H9 (cell line): ENCODE measurements around the gene HBS1L. TPM values are rescaled to one million over a fixed set of nuclear protein-coding genes. Genes with fewer than 3 reads are reported as not detected.

Experiments
- DNase-seq: peaks from one replicate; pipeline ENCODE4 v3.0.0-alpha.2; 2017
- H2AFZ ChIP-seq: one replicate; pipeline ENCODE4 v1.6.1; 2013; ENCODE audit warnings: mild to moderate bottlenecking, low read length, control low read depth, moderate library complexity
- H2AK5ac ChIP-seq: 2 replicates; pipeline ENCODE4 v1.6.1; 2013; ENCODE audit warnings: low read length, control low read depth, mixed read lengths; ENCODE audit not compliant: insufficient read length
- H2BK120ac ChIP-seq: one replicate; pipeline ENCODE4 v1.6.1; 2013; ENCODE audit warnings: low read depth, mild to moderate bottlenecking, low read length, control low read depth, inconsistent platforms; ENCODE audit not compliant: poor library complexity, severe bottlenecking
- H2BK12ac ChIP-seq: 2 replicates; pipeline ENCODE4 v1.6.1; 2013; ENCODE audit warnings: low read length, control low read depth, mixed read lengths, low read depth; ENCODE audit not compliant: insufficient read length
- H2BK15ac ChIP-seq: 2 replicates; pipeline ENCODE4 v1.6.1; 2013; ENCODE audit warnings: low read depth, low read length, control low read depth
- H2BK20ac ChIP-seq: one replicate; pipeline ENCODE4 v1.6.1; 2013; ENCODE audit warnings: low read depth, mild to moderate bottlenecking, low read length, control low read depth, inconsistent platforms; ENCODE audit not compliant: poor library complexity, severe bottlenecking
- H2BK5ac ChIP-seq: 2 replicates; pipeline ENCODE4 v1.6.1; 2013; ENCODE audit warnings: low read length, control low read depth, mixed read lengths; ENCODE audit not compliant: insufficient read length
- H3K14ac ChIP-seq: 2 replicates; pipeline ENCODE4 v1.6.1; 2013; ENCODE audit warnings: low read length, control low read depth; ENCODE audit not compliant: insufficient read depth
- H3K18ac ChIP-seq: 2 replicates; pipeline ENCODE4 v1.6.1; 2013; ENCODE audit warnings: low read depth, mild to moderate bottlenecking, mixed read lengths, low read length, control low read depth; ENCODE audit not compliant: insufficient read length
- H3K23ac ChIP-seq: 2 replicates; pipeline ENCODE4 v1.6.1; 2013; ENCODE audit warnings: low read length, control low read depth, mixed read lengths, low read depth; ENCODE audit not compliant: insufficient read length
- H3K23me2 ChIP-seq: 2 replicates; pipeline ENCODE4 v1.6.1; 2013; ENCODE audit warnings: low read depth, mild to moderate bottlenecking, mixed read lengths, low read length, control low read depth; ENCODE audit not compliant: insufficient read length, poor library complexity, severe bottlenecking
- H3K27ac ChIP-seq: 2 replicates; pipeline ENCODE4 v1.5.1; 2013; ENCODE audit warnings: low read length, control low read depth, mixed read lengths, low read depth; ENCODE audit not compliant: insufficient read length
- H3K27me3 ChIP-seq: 2 replicates; pipeline ENCODE4 v1.6.1; 2013; ENCODE audit warnings: low read length, control low read depth, inconsistent platforms; ENCODE audit not compliant: insufficient read depth
- H3K4ac ChIP-seq: 2 replicates; pipeline ENCODE4 v1.6.1; 2013; ENCODE audit warnings: low read depth, mild to moderate bottlenecking, control low read depth, inconsistent platforms, low read length, moderate library complexity
- H3K4me1 ChIP-seq: 2 replicates; pipeline ENCODE4 v1.6.1; 2013; ENCODE audit warnings: low read length, control low read depth, inconsistent platforms; ENCODE audit not compliant: insufficient read depth
- H3K4me2 ChIP-seq: 2 replicates; pipeline ENCODE4 v1.6.1; 2013; ENCODE audit warnings: low read length, control low read depth, mixed read lengths; ENCODE audit not compliant: insufficient read length, insufficient read depth
- H3K56ac ChIP-seq: 2 replicates; pipeline ENCODE4 v1.6.1; 2013; ENCODE audit warnings: low read depth, mild to moderate bottlenecking, mixed read lengths, low read length, control low read depth; ENCODE audit not compliant: insufficient read length
- H3K79me1 ChIP-seq: 2 replicates; pipeline ENCODE4 v1.6.1; 2013; ENCODE audit warnings: low read depth, mild to moderate bottlenecking, moderate library complexity, low read length, control low read depth, inconsistent platforms; ENCODE audit not compliant: insufficient read depth, poor library complexity, severe bottlenecking
- H3K79me2 ChIP-seq: 2 replicates; pipeline ENCODE4 v1.6.1; 2013; ENCODE audit warnings: low read length, control low read depth, inconsistent platforms; ENCODE audit not compliant: insufficient read depth
- H3K9ac ChIP-seq: 2 replicates; pipeline ENCODE4 v1.6.1; 2013; ENCODE audit warnings: low read length, control low read depth, mixed read lengths; ENCODE audit not compliant: insufficient read length; ENCODE audit errors: extremely low read depth
- H3K9me3 ChIP-seq: one replicate; pipeline ENCODE4 v1.6.1; 2013; ENCODE audit warnings: low read depth, low read length, inconsistent platforms; ENCODE audit not compliant: control insufficient read depth
- H3T11ph ChIP-seq: one replicate; pipeline ENCODE4 v1.6.1; 2013; ENCODE audit warnings: mild to moderate bottlenecking, low read length, control low read depth, inconsistent platforms
- H4K20me1 ChIP-seq: one replicate; pipeline ENCODE4 v1.6.1; 2013; ENCODE audit not compliant: control insufficient read depth, insufficient read length, insufficient read depth
- H4K5ac ChIP-seq: 2 replicates; pipeline ENCODE4 v1.6.1; 2013; ENCODE audit warnings: low read depth, mild to moderate bottlenecking, mixed read lengths, low read length, control low read depth; ENCODE audit not compliant: insufficient read length
- H4K8ac ChIP-seq: replicated peaks from 2 replicates; pipeline ENCODE4 v1.6.1; 2013; ENCODE audit warnings: low read length, control low read depth, mixed read lengths, low read depth; ENCODE audit not compliant: insufficient read length
- H4K91ac ChIP-seq: 2 replicates; pipeline ENCODE4 v1.6.1; 2013; ENCODE audit warnings: low read depth, mild to moderate bottlenecking, moderate library complexity, mixed read lengths, low read length, control low read depth; ENCODE audit not compliant: insufficient read length
- H3K27ac Mint-ChIP-seq, 3 experiments: 2 replicates in 2 of 3; 3 replicates in 1 of 3; pipeline ENCODE4 v1.8.0; 2020 to 2021; ENCODE audit warnings: mixed read lengths in 3 of 3, mild to moderate bottlenecking in 1 of 3, moderate library complexity in 1 of 3
- H3K27me3 Mint-ChIP-seq: 2 replicates; pipeline ENCODE4 v1.8.0; 2021; ENCODE audit warnings: low read depth, mild to moderate bottlenecking, moderate library complexity, mixed read lengths
- H3K36me3 Mint-ChIP-seq, 3 experiments: 2 replicates in 2 of 3; 3 replicates in 1 of 3; pipeline ENCODE4 v1.8.0; 2020 to 2021; ENCODE audit warnings: low read depth in 3 of 3, mixed read lengths in 3 of 3; ENCODE audit not compliant: insufficient read depth in 1 of 3
- H3K4me1 Mint-ChIP-seq, 2 experiments: 2 replicates each; pipeline ENCODE4 v1.8.0; 2020; ENCODE audit warnings: mixed read lengths in 2 of 2
- H3K4me3 Mint-ChIP-seq, 2 experiments: 2 replicates in 1 of 2; 3 replicates in 1 of 2; pipeline ENCODE4 v1.8.0; 2020 to 2021; ENCODE audit warnings: mild to moderate bottlenecking in 2 of 2, mixed read lengths in 2 of 2, moderate library complexity in 1 of 2
- H3K9me3 Mint-ChIP-seq, 2 experiments: 2 replicates in 1 of 2; 3 replicates in 1 of 2; pipeline ENCODE4 v1.8.0; 2020; ENCODE audit warnings: mild to moderate bottlenecking in 2 of 2, mixed read lengths in 2 of 2, moderate library complexity in 1 of 2
- WGBS: extraction: QIAGEN DNeasy Blood & Tissue Kit; methylation state at CpG from one replicate; pipeline ENCODE4 v1.1.7; 2013; ENCODE audit warnings: missing lambda C conversion rate, low lambda C conversion rate, mixed read lengths; ENCODE audit not compliant: insufficient read length; ENCODE audit errors: extremely low coverage; 5-methylcytosine and 5-hydroxymethylcytosine counted together
- total RNA-seq: library from RNA; stranded (reverse); gene quantifications from 2 replicates; pipeline ENCODE4 v1.2.1, GENCODE V29; 2021
- TF ChIP-seq, protein P1 (sequence below): fragments of 200-600 bp; sonication (generic); conservative IDR thresholded peaks from 3 replicates; pipeline ENCODE4 v1.8.0; 2021; ENCODE audit warnings: antibody characterized with exemption, mild to moderate bottlenecking

The HBS1L gene
- total RNA-seq, 1 experiment from 2014 or later, result 110 TPM

- no peak overlapping the region for H4K91ac ChIP-seq
- H3K4ac ChIP-seq, result no peak overlapping the region
- no peak overlapping the region for H3K18ac ChIP-seq
- H3K27ac ChIP-seq, result no peak overlapping the region
- no peak overlapping the region for H3K14ac ChIP-seq
- H3K79me1 ChIP-seq, result no peaks in the 10 kb centered on the region
- no peak overlapping the region for H3T11ph ChIP-seq
- H2BK20ac ChIP-seq, result no peak overlapping the region
- Mint-ChIP-seq H3K4me3 (no peak overlapping the region), H3K27me3 (peaks cover 1% of the 10 kb centered on the region; the same call in 1 of the 2 replicates), H3K36me3 (no peaks in the 10 kb centered on the region), H3K27ac (no peak overlapping the region), H3K4me1 (peaks cover under 1 to 3% of the 10 kb centered on the region in 2 experiments), H3K9me3 (no peaks in the 10 kb centered on the region)
- H2BK5ac ChIP-seq, result no peak overlapping the region
- no peaks in the 10 kb centered on the region for H3K27me3 ChIP-seq
- H4K20me1 ChIP-seq, result no peaks in the 10 kb centered on the region
- H3K4me2 ChIP-seq, result no peak overlapping the region
- no peak overlapping the region for H2BK120ac ChIP-seq
- TF ChIP-seq, protein P1, sequence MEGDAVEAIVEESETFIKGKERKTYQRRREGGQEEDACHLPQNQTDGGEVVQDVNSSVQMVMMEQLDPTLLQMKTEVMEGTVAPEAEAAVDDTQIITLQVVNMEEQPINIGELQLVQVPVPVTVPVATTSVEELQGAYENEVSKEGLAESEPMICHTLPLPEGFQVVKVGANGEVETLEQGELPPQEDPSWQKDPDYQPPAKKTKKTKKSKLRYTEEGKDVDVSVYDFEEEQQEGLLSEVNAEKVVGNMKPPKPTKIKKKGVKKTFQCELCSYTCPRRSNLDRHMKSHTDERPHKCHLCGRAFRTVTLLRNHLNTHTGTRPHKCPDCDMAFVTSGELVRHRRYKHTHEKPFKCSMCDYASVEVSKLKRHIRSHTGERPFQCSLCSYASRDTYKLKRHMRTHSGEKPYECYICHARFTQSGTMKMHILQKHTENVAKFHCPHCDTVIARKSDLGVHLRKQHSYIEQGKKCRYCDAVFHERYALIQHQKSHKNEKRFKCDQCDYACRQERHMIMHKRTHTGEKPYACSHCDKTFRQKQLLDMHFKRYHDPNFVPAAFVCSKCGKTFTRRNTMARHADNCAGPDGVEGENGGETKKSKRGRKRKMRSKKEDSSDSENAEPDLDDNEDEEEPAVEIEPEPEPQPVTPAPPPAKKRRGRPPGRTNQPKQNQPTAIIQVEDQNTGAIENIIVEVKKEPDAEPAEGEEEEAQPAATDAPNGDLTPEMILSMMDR, result no peak
- H2BK12ac ChIP-seq, result no peak overlapping the region
- DNase-seq, result no peak
- H3K23ac ChIP-seq, result no peak overlapping the region
- H3K79me2 ChIP-seq, result no peaks in the 10 kb centered on the region
- no peak overlapping the region for H2BK15ac ChIP-seq
- H2AK5ac ChIP-seq, result no peak overlapping the region
- no peaks in the 10 kb centered on the region for H3K4me1 ChIP-seq
- no peak overlapping the region for H3K56ac ChIP-seq
- no peak overlapping the region for H4K5ac ChIP-seq
- no peaks in the 10 kb centered on the region for H3K23me2 ChIP-seq
- H3K9ac ChIP-seq, result no peak overlapping the region
- no CpG with 5 or more reads among the region's 11 CpGs for WGBS
- H4K8ac ChIP-seq, result no peak overlapping the region
- H3K9me3 ChIP-seq, result no peaks in the 10 kb centered on the region
- no peak overlapping the region for H2AFZ ChIP-seq
Observed at GRCh38 chr6:134932535-134933470, 121.8 kb downstream of the HBS1L start.
